Gastroesophageal sphincter (tissue), 3 donors: ENCODE data around the gene EVI5L.

ENCODE experiments used
- CTCF ChIP-seq, 4 experiments: fragments of 200-600 bp in 2 of 4; fragments of 450-650 bp in 2 of 4; sonication (generic) in 1 of 4; IDR thresholded peaks; one replicate each; pipeline ENCODE4 v1.5.1; 2017 to 2019; ENCODE audit warnings: antibody characterized with exemption in 4 of 4, mild to moderate bottlenecking in 2 of 4, moderate library complexity in 2 of 4
- EP300 ChIP-seq: sonication (generic); formaldehyde crosslinking; IDR thresholded peaks from one replicate; pipeline ENCODE4 v1.6.1; 2017; ENCODE audit warnings: antibody characterized with exemption, mild to moderate bottlenecking
- POLR2A ChIP-seq, 2 donors: fragments of 450-650 bp; IDR thresholded peaks; one replicate each; pipeline ENCODE4 v1.6.1; 2017; ENCODE audit warnings: antibody characterized with exemption in 2 of 2, mild to moderate bottlenecking in 2 of 2, moderate library complexity in 1 of 2
- POLR2AphosphoS5 ChIP-seq: sonication (generic); formaldehyde crosslinking; IDR thresholded peaks from one replicate; pipeline ENCODE4 v1.6.1; 2017; ENCODE audit warnings: antibody characterized with exemption

- TF ChIP-seq POLR2A (IDR thresholded peaks at IDR 0.05) (no peak), CTCF (IDR thresholded peaks at IDR 0.05) (no peak), POLR2AphosphoS5 (no peak), EP300 (no peak)
These were observed 35.4 kb downstream of the EVI5L start for GRCh38 chr19:7865262-7865911.
